ENCODE results near the gene LAMTOR5. TPM values are rescaled to one million over a fixed set of nuclear protein-coding genes. Genes with fewer than 3 reads are reported as not detected.

LAMTOR5 gene
- total RNA-seq, 1 donor from 2014 or later: 128 TPM

- DNase-seq (ENCODE audit: low read depth, low spot score): peak; percentile 11
- Mint-ChIP-seq H3K4me1 (peaks cover 34% of the 10 kb centered on the region), H3K9me3 (no peaks in the 10 kb centered on the region), H3K27me3 (ENCODE audit: low read depth) (no peaks in the 10 kb centered on the region), H3K4me3 (peak within 1 kb of the TSS; percentile 2), H3K27ac (ENCODE audit: unreplicated experiment) (peak within 1 kb of the TSS; percentile 92), H3K36me3 (ENCODE audit: low read depth) (peaks cover 7% of the 10 kb centered on the region)
- TF ChIP-seq CTCF (conservative IDR thresholded peaks at IDR 0.05): no peak
These were observed 16.7 kb downstream of the LAMTOR5 start, which contains the start of gene SLC16A4 for GRCh38 chr1:110390692-110391245. Gene SLC16A4, minus strand, starts transcription at chr1:110391026. Its CDS starts 1,703 bp downstream, at chr1:110389323.

GRCh38 chr1:110390096-110390495 lies 17.4 kb downstream of the LAMTOR5 start:
- DNase-seq (ENCODE audit: low read depth, low spot score): no peak
- no peaks in the 10 kb centered on the region for H3K9me3 Mint-ChIP-seq
- H3K27me3 Mint-ChIP-seq (ENCODE audit: low read depth): no peaks in the 10 kb centered on the region
- peak overlapping the region; percentile 65 for H3K27ac Mint-ChIP-seq (ENCODE audit: unreplicated experiment)
- no peak overlapping the region for H3K4me3 Mint-ChIP-seq
- H3K4me1 Mint-ChIP-seq: peaks cover 41% of the 10 kb centered on the region
- TF ChIP-seq CTCF (conservative IDR thresholded peaks at IDR 0.05): no peak
- peaks cover 5% of the 10 kb centered on the region for H3K36me3 Mint-ChIP-seq (ENCODE audit: low read depth)

GRCh38 chr1:110387048-110387754 lies 20.3 kb downstream of the LAMTOR5 start:
- Mint-ChIP-seq H3K4me1 (peaks cover 32% of the 10 kb centered on the region), H3K27ac (ENCODE audit: unreplicated experiment) (no peak overlapping the region), H3K36me3 (ENCODE audit: low read depth) (peaks cover 4% of the 10 kb centered on the region), H3K9me3 (no peaks in the 10 kb centered on the region), H3K4me3 (no peak overlapping the region), H3K27me3 (ENCODE audit: low read depth) (no peaks in the 10 kb centered on the region)
- no peak for TF ChIP-seq CTCF (conservative IDR thresholded peaks at IDR 0.05)
- DNase-seq (ENCODE audit: low read depth, low spot score): no peak

- no peak for TF ChIP-seq CTCF (conservative IDR thresholded peaks at IDR 0.05)
- H3K4me1 Mint-ChIP-seq: peaks cover 17% of the 10 kb centered on the region
- no peak for DNase-seq (ENCODE audit: low read depth, low spot score)
- H3K27ac Mint-ChIP-seq (ENCODE audit: unreplicated experiment): no peak overlapping the region
- no peaks in the 10 kb centered on the region for H3K27me3 Mint-ChIP-seq (ENCODE audit: low read depth)
- no peaks in the 10 kb centered on the region for H3K9me3 Mint-ChIP-seq
- no peak overlapping the region for H3K4me3 Mint-ChIP-seq
- H3K36me3 Mint-ChIP-seq (ENCODE audit: low read depth): peaks cover 7% of the 10 kb centered on the region
These were observed 22.1 kb downstream of the LAMTOR5 start for GRCh38 chr1:110385369-110385768.

- Mint-ChIP-seq H3K9me3 (no peaks in the 10 kb centered on the region), H3K36me3 (ENCODE audit: low read depth) (peaks cover 7% of the 10 kb centered on the region), H3K27ac (ENCODE audit: unreplicated experiment) (no peak overlapping the region), H3K4me3 (no peak overlapping the region), H3K27me3 (ENCODE audit: low read depth) (no peaks in the 10 kb centered on the region), H3K4me1 (peaks cover 11% of the 10 kb centered on the region)
- no peak for TF ChIP-seq CTCF (conservative IDR thresholded peaks at IDR 0.05)
- no peak for DNase-seq (ENCODE audit: low read depth, low spot score)
These were observed 22.7 kb downstream of the LAMTOR5 start for GRCh38 chr1:110384581-110385321.
